ENCODE data around the gene IL2RA.

DNA sequence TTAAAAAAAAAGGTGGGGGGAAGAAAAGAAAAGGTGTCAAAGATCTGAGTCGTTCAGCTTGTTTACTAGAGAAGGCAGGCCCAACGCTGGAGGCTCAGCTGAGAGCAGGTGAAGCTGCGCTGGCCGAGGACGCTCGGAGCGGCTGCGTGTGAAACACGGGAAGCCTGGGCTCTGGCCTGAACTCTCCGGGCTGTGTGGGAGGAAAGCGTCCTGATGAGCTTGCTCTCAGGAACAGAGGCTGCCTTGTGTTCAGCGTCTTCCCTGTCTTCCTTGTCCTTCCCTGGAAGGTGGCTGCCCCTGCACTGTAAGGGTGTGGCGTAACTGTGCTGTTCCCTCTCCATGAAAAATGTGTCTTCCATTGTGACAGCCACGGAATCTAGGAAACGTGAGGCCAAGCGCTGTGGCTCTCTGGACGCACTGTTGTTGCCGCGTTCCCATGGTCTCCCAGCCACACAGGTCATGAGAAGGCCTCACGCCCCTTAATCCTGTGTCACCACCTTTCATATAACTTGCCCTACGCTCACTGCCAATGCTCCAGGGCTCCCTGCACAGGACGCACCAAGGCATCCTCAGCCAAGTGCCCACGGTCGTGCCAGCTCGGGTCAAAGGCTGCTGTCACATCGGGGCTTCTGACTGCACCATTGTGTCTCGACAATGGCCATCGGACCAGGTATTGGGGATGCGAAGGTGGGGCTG is 100.6 kb downstream of the IL2RA start:
- TF ChIP-seq, protein P1, sequence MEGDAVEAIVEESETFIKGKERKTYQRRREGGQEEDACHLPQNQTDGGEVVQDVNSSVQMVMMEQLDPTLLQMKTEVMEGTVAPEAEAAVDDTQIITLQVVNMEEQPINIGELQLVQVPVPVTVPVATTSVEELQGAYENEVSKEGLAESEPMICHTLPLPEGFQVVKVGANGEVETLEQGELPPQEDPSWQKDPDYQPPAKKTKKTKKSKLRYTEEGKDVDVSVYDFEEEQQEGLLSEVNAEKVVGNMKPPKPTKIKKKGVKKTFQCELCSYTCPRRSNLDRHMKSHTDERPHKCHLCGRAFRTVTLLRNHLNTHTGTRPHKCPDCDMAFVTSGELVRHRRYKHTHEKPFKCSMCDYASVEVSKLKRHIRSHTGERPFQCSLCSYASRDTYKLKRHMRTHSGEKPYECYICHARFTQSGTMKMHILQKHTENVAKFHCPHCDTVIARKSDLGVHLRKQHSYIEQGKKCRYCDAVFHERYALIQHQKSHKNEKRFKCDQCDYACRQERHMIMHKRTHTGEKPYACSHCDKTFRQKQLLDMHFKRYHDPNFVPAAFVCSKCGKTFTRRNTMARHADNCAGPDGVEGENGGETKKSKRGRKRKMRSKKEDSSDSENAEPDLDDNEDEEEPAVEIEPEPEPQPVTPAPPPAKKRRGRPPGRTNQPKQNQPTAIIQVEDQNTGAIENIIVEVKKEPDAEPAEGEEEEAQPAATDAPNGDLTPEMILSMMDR (IDR thresholded peaks at IDR 0.05): no peak
- no peak for TF ChIP-seq POLR2A (IDR thresholded peaks at IDR 0.05)
- no peak for TF ChIP-seq EP300 (IDR thresholded peaks at IDR 0.05)
